Kidney (tissue), 14 donors: ENCODE data around the gene ARHGAP22. TPM values are rescaled to one million over a fixed set of nuclear protein-coding genes. Genes with fewer than 3 reads are reported as not detected.

ENCODE experiments used
- DNase-seq, 5 donors: peaks; one replicate each; pipeline ENCODE4 v3.0.0-alpha.2; 2013 to 2020
- FAIRE-seq: peaks from 2 replicates; lab custom pipeline; 2012; peaks lifted over from hg19 to GRCh38; lab: Jason Lieb, UNC
- H3K27ac ChIP-seq, 2 donors: one replicate each; pipeline ENCODE4 v1.7.0; 2013; ENCODE audit warnings: low read depth in 2 of 2, low read length in 2 of 2, inconsistent platforms in 1 of 2
- H3K27me3 ChIP-seq: one replicate; pipeline ENCODE4 v1.7.1; 2013; ENCODE audit warnings: low read length, inconsistent platforms; ENCODE audit not compliant: control insufficient read depth, insufficient read depth
- H3K36me3 ChIP-seq, 3 donors: one replicate each; pipeline versions ENCODE4 v1.7.0 to v1.7.1; 2013; ENCODE audit warnings: low read length in 3 of 3, control low read depth in 1 of 3, inconsistent platforms in 1 of 3; ENCODE audit not compliant: insufficient read depth in 3 of 3, control insufficient read depth in 2 of 3
- H3K4me1 ChIP-seq, 3 donors: one replicate each; pipeline versions ENCODE4 v1.7.0 to v1.7.1; 2013; ENCODE audit warnings: low read length in 3 of 3, inconsistent platforms in 1 of 3, low read depth in 1 of 3; ENCODE audit not compliant: control insufficient read depth in 2 of 3, insufficient read depth in 2 of 3
- H3K4me3 ChIP-seq, 3 donors: one replicate each; pipeline versions ENCODE4 v1.7.0 to v1.8.1; 2013; ENCODE audit warnings: low read length in 3 of 3, control low read depth in 1 of 3, inconsistent platforms in 1 of 3
- H3K9ac ChIP-seq, 3 donors: one replicate each; pipeline versions ENCODE4 v1.7.0 to v1.7.1; 2013; ENCODE audit warnings: low read length in 3 of 3, control low read depth in 1 of 3, inconsistent platforms in 1 of 3
- H3K9me3 ChIP-seq, 3 donors: one replicate each; pipeline versions ENCODE4 v1.7.0 to v1.7.1; 2013; ENCODE audit warnings: low read length in 3 of 3, control low read depth in 1 of 3, inconsistent platforms in 1 of 3; ENCODE audit not compliant: control insufficient read depth in 2 of 3, insufficient read depth in 1 of 3
- intact Hi-C: fragments of 100-400 bp; cut with DNase I; formaldehyde crosslinking; loops from one replicate; pipeline ENCODE4 v1.11.1; 2022
- polyA plus RNA-seq: library from polyadenylated mRNA; stranded (reverse); fragments of 350-450 nt; fragmentation: Illumina TruSeq; extraction: RNeasy Lipid Tissue Mini Kit (QIAGEN cat#74804); gene quantifications from one replicate; pipeline ENCODE4 v1.2.3, GENCODE V29; 2014; ENCODE audit warnings: low read depth, low replicate concordance; ENCODE audit not compliant: insufficient read depth
- total RNA-seq: library from RNA; stranded (reverse); fragmentation: NEBNext Ultra II Directional; extraction: Animal tissue kit (Norgen Biotek cat#: 25700); gene quantifications from one replicate; pipeline ENCODE4 v1.2.1, GENCODE V29; 2021
- TF ChIP-seq, protein P1 (sequence below): IDR thresholded peaks from 3 replicates; pipeline ENCODE4 v1.5.1; 2012; ENCODE audit warnings: mild to moderate bottlenecking, moderate library complexity, borderline replicate concordance; ENCODE audit not compliant: insufficient read depth; ENCODE audit errors: extremely low read depth
- donor health status: control.
- donor health status: control.
- donor health status: control.
- donor health status: control.
- donor health status: control.
- donor health status: DM: yes; HTN: yes; CAD: no.
- donor health status: Normal renal cell carcinoma (clear cell type).

Gene ARHGAP22
- total and polyA plus RNA-seq, 2 donors from 2014 or later: 0.62 to 6.6 TPM

DNA sequence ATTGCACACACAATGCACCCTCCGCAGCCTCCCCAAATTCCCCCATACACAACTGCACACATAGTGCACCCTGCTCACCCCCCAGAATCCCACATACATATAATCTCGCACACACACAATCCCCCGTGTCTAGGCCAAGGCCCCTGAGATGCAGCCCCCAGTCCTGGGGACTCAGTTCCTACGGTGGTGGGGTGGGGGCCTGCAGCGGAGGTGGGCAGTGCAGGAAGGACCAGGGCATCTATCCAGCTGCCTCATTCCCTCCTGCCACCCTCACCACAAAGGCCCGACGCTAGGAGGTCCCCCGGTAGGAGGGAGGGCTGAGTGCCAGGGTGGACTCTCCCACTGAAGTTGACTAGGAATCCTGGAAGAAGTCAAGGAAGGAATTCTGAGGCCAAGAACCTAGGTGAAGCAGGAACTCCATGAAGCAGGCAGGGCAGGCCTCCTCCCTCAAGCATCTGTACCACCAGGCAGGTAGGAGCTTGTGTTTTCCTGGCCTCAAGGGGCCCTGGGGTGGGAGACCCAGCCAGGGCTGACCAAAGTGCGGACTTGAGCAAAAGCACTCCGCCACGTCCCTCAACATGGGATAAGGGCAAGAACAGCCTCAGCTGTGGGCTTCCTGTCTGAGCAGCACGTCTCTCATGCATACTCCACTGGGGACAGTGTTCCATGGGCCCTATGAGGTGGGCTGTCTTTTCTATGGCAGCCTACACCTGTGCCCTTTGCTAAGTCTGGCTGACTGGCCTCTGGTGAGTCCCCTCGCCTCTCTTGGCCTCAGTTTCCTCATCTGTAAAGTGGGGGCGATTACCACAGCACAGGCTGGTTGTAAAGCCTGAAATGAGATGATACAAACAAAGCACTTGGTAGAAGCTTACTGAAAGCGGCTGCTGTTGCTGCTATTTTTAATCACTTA is 152.6 kb downstream of the ARHGAP22 start:
- TF ChIP-seq, protein P1, sequence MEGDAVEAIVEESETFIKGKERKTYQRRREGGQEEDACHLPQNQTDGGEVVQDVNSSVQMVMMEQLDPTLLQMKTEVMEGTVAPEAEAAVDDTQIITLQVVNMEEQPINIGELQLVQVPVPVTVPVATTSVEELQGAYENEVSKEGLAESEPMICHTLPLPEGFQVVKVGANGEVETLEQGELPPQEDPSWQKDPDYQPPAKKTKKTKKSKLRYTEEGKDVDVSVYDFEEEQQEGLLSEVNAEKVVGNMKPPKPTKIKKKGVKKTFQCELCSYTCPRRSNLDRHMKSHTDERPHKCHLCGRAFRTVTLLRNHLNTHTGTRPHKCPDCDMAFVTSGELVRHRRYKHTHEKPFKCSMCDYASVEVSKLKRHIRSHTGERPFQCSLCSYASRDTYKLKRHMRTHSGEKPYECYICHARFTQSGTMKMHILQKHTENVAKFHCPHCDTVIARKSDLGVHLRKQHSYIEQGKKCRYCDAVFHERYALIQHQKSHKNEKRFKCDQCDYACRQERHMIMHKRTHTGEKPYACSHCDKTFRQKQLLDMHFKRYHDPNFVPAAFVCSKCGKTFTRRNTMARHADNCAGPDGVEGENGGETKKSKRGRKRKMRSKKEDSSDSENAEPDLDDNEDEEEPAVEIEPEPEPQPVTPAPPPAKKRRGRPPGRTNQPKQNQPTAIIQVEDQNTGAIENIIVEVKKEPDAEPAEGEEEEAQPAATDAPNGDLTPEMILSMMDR: no peak
- intact Hi-C loops: no loop called here
- Histone ChIP-seq H3K4me1 (peaks cover 0 to 5% (median 0%) of the 10 kb centered on the region in 3 donors), H3K4me3 (no peak overlapping the region), H3K27me3 (no peaks in the 10 kb centered on the region), H3K9ac (no peak overlapping the region), H3K9me3 (no peaks in the 10 kb centered on the region), H3K36me3 (no peaks in the 10 kb centered on the region), H3K27ac (no peak overlapping the region)
- DNase-seq (peak in 1 of 5 donors; percentile 35), FAIRE-seq (no peak)

DNA sequence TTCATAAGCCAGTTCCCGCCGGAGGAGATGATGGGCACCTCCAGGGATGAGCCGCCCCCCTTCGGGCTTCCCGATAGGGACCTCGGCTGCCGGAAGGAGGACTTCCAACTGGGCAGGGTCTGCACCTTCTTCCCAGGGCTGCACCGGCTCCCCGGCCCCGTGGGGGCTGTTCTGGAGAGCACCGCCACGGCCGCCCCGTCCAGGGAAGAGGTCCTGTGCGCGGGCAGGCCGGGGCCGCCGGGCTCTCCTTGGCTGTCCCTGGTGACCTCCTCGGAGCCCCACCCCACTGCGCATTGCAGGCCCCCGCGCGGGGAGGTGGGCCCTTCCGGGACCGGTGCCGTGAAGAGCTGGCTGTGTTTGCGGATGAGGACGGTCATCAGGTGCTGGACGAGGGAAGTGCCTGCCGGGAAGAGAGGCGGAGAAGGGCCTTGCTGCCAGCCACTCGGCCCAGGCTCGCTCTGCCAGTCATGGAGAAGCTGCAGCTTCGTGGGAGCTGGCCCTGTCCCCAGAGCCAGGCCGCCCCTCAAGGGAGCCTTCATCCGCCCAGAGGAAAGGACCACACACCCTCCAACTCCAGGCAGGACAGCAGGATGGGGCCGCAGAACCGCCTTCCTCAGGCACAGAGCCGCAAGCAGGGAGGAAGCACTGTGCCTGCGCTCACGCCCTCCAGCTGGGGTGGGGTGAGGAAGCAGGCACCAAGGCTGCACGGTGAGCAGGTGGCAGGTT is 154.0 kb downstream of the ARHGAP22 start:
- intact Hi-C loops: no loop called here
- DNase-seq (peak in 1 of 5 donors; percentile 34), FAIRE-seq (no peak)
- Histone ChIP-seq H3K27me3 (no peaks in the 10 kb centered on the region), H3K36me3 (no peaks in the 10 kb centered on the region), H3K4me1 (no peaks in the 10 kb centered on the region), H3K9ac (no peak overlapping the region), H3K4me3 (no peak overlapping the region), H3K27ac (no peak overlapping the region), H3K9me3 (no peaks in the 10 kb centered on the region)
- TF ChIP-seq, protein P1: no peak

DNA sequence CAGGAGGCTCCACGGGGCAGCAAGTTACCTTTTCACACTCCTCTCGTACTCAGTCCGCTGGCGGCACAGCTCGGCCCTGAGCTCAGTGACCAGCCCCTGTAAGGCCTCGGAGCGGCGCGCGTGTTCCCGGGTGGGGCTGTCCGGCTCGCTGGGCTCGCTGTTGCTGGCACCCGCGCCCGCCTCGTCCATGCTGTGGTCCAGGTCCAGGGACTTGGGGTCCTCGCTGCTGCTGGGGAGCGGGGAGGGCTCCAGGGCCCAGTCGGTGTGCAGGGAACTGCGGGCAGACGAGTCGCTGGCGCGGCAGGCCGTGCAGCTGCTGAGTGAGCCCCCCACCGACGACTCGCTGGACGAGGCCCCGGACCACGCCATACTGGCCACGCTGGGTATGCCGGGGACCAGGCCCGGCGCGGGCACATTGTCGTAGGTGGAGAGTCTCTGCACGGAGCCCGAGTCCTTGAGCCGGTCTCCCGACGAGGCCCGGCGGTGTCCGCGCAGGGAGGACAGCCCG is 154.6 kb downstream of the ARHGAP22 start:
- DNase-seq (peak in 2 of 5 donors; percentile 25 to 75), FAIRE-seq (no peak)
- Histone ChIP-seq H3K36me3 (no peaks in the 10 kb centered on the region), H3K27ac (no peak overlapping the region), H3K4me3 (no peak overlapping the region), H3K9me3 (no peaks in the 10 kb centered on the region), H3K4me1 (no peaks in the 10 kb centered on the region), H3K27me3 (no peaks in the 10 kb centered on the region), H3K9ac (no peak overlapping the region)
- TF ChIP-seq, protein P1: no peak
- intact Hi-C loops: no loop called here
